Stimulated activated effector memory CD8-positive, alpha-beta T cell treated with anti-CD3 and anti-CD28 coated beads, Interleukin-12 subunit alpha, Interleukin-12 subunit beta, amount 100 ng/mL, for 72 hours (primary cell): ENCODE measurements around the gene ANKH.

ENCODE experiments used
- ATAC-seq: fragments of 150-1000 bp; cut with Tn5 transposase; 2 replicates; pipeline ENCODE4 v1.10.0; 2021
- DNase-seq, 2 donors: peaks; one replicate each; pipeline ENCODE4 v3.0.0; 2021 to 2022; ENCODE audit warnings: low spot score in 2 of 2
- H3K27ac Mint-ChIP-seq: one replicate; pipeline ENCODE4 v1.8.0; 2022; ENCODE audit warnings: mild to moderate bottlenecking, mixed read lengths
- H3K36me3 Mint-ChIP-seq: one replicate; pipeline ENCODE4 v1.8.0; 2022; ENCODE audit warnings: mild to moderate bottlenecking, mixed read lengths
- H3K4me1 Mint-ChIP-seq: one replicate; pipeline ENCODE4 v1.8.0; 2022; ENCODE audit warnings: mixed read lengths
- H3K4me3 Mint-ChIP-seq: one replicate; pipeline ENCODE4 v1.8.0; 2022; ENCODE audit warnings: mild to moderate bottlenecking, mixed read lengths
- H3K9me3 Mint-ChIP-seq: one replicate; pipeline ENCODE4 v1.8.0; 2022; ENCODE audit warnings: mixed read lengths

The ANKH gene

GRCh38 chr5:14873093-14873492 lies 1.5 kb upstream of the ANKH start:
- Mint-ChIP-seq H3K9me3 (no peaks in the 10 kb centered on the region), H3K36me3 (peaks cover 23% of the 10 kb centered on the region), H3K4me1 (peaks cover 24% of the 10 kb centered on the region), H3K27ac (peak overlapping the region; percentile 81), H3K4me3 (peak overlapping the region; percentile 93)
- DNase-seq = no peak
- ATAC-seq = no peak

DNA sequence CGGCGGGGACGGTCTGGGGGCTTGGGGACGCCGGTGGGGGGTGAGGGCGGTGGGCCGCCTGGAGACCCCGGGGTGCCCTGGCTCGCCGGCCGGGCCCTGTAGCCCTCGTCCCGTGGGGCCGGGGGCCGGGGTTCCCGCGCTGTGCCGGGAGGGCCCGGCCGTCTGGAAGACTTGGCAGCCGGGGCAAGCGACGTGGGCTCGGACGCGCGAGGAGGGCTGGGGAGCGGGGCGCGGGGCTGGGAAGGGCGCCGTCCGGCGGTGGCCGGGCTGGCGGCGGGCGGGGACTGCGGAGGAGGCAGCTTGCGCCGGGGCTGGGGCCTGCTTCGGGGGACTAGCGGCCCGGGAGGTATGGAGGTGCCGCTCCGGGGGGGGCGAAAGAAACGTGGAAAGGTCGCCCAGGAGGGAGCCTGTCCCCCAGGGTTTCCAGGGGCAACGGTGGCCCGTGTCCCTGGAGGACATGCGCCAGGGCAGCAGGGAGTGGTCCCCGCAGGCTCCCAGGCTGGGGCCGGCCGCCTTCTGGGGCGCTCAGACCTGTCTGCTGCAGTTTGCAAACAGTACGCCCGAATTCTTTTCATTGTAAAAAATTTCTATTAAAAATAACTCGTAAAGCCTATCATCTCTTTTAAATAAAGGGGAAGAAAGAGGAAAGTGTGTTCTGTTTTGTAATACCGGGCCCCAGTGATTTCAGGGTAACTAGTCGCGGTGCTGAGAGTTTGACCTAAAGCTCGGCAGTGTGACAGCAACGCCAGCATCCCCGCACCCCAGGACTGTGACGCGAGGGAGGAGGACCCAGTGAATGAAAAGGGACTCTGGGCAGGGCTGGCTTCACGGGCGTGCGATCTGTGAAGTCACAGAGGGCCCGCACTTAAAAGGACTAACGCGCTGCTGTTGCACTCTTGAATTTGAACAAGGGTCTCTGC lies 752 bp upstream of the ANKH start:
- DNase-seq (peak; percentile 26 to 85), ATAC-seq (peak; percentile 56)
- Mint-ChIP-seq H3K36me3 (peaks cover 29% of the 10 kb centered on the region), H3K27ac (peak overlapping the region; percentile 81), H3K9me3 (no peaks in the 10 kb centered on the region), H3K4me1 (peaks cover 28% of the 10 kb centered on the region), H3K4me3 (peak overlapping the region; percentile 93)

GRCh38 chr5:14870337-14871213 lies 1.0 kb downstream of the ANKH start:
- peak; percentile 21 to 65 for DNase-seq
- Mint-ChIP-seq H3K4me1 (peaks cover 41% of the 10 kb centered on the region), H3K27ac (peak overlapping the region; percentile 95), H3K9me3 (no peaks in the 10 kb centered on the region), H3K4me3 (peak overlapping the region; percentile 93), H3K36me3 (peaks cover 29% of the 10 kb centered on the region)
- peak; percentile 48 for ATAC-seq

DNA sequence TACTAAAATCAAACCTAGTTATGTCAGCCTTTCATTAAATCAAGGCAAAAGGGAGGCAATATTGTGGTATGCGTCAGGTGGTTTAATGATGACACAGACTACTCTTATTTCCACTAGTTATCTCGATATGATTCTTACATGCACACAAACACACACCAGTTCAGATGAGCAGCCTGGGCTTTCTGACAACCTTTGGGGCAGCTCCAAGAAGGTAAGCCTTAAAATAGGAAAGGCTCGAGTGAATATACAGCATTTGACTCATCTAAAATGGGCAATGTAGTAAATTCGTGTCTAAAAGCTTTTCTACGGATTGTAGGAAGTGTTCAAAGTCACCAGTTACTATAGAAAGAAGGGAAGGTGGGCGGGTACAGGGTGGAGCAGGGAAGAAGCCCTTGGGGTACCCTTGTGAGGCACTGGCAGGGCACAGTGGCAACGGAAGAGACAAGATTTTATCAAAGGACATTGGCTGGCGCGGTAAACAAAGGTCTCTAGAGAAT lies 1.9 kb downstream of the ANKH start:
- peak overlapping the region; percentile 95 for H3K27ac Mint-ChIP-seq
- ATAC-seq (peak; percentile 72), DNase-seq (peak; percentile 6 to 60)
- H3K4me3 Mint-ChIP-seq = peak overlapping the region; percentile 93
- H3K9me3 Mint-ChIP-seq = no peaks in the 10 kb centered on the region
- peaks cover 29% of the 10 kb centered on the region for H3K36me3 Mint-ChIP-seq
- peaks cover 42% of the 10 kb centered on the region for H3K4me1 Mint-ChIP-seq

DNA sequence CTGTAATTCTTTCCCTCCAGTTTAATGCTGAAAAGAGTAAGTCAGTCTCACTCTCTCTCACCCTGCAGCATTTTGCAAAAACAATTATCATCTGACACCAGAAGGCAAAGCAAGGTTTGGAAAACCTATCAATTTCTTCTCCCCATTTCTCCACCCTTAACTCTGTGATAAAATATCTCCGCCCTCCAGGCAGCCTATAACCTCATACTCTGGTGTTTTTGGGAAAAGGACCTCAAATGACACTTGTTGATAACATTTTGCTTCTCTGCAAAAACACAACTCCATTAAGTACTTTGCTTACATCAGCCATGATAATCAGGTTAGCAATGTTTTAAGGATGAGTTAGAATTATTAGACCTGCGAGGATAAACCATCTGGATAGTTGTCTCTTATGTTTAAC lies 2.3 kb downstream of the ANKH start:
- no peak for DNase-seq
- Mint-ChIP-seq H3K4me1 (peaks cover 44% of the 10 kb centered on the region), H3K9me3 (no peaks in the 10 kb centered on the region), H3K27ac (peak overlapping the region; percentile 95), H3K4me3 (peak overlapping the region; percentile 93), H3K36me3 (peaks cover 29% of the 10 kb centered on the region)
- ATAC-seq = no peak

DNA sequence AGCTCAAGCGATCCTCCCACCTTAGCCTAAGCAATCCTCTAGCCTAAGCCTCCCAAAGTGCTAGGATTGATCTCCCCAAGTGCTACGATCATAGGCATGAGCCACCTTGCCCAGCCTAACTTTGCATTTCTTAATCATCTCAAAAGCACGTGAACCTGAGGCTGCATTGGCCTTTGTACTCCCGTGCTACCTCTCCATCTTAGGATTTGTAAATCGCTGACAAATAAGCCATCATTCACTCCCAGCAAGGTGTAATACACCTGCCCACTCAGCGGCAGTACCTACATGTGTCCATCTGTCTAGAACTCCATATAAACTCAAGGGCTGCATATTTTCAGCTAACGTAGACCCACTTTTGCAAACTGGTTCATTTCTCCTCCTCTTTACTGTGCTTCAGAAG lies 2.8 kb downstream of the ANKH start:
- ATAC-seq = no peak
- Mint-ChIP-seq H3K4me3 (peak overlapping the region; percentile 93), H3K4me1 (peaks cover 49% of the 10 kb centered on the region), H3K27ac (no peak overlapping the region), H3K9me3 (no peaks in the 10 kb centered on the region), H3K36me3 (peaks cover 29% of the 10 kb centered on the region)
- no peak for DNase-seq

- H3K4me1 Mint-ChIP-seq = peaks cover 66% of the 10 kb centered on the region
- peaks cover 17% of the 10 kb centered on the region for H3K36me3 Mint-ChIP-seq
- no peaks in the 10 kb centered on the region for H3K9me3 Mint-ChIP-seq
- ATAC-seq = no peak
- H3K27ac Mint-ChIP-seq = no peak overlapping the region
- no peak for DNase-seq
- no peak overlapping the region for H3K4me3 Mint-ChIP-seq
Observed at GRCh38 chr5:14864181-14864812, 7.3 kb downstream of the ANKH start.

GRCh38 chr5:14863105-14863504 lies 8.5 kb downstream of the ANKH start:
- no peak for DNase-seq
- Mint-ChIP-seq H3K4me1 (peaks cover 61% of the 10 kb centered on the region), H3K27ac (no peak overlapping the region), H3K36me3 (peaks cover 10% of the 10 kb centered on the region), H3K4me3 (no peak overlapping the region), H3K9me3 (no peaks in the 10 kb centered on the region)
- ATAC-seq = no peak

GRCh38 chr5:14861123-14861765 lies 10.3 kb downstream of the ANKH start:
- Mint-ChIP-seq H3K27ac (peak overlapping the region; percentile 72), H3K36me3 (peaks cover 10% of the 10 kb centered on the region), H3K4me3 (no peak overlapping the region), H3K9me3 (no peaks in the 10 kb centered on the region), H3K4me1 (peaks cover 51% of the 10 kb centered on the region)
- ATAC-seq (no peak), DNase-seq (no peak)

DNA sequence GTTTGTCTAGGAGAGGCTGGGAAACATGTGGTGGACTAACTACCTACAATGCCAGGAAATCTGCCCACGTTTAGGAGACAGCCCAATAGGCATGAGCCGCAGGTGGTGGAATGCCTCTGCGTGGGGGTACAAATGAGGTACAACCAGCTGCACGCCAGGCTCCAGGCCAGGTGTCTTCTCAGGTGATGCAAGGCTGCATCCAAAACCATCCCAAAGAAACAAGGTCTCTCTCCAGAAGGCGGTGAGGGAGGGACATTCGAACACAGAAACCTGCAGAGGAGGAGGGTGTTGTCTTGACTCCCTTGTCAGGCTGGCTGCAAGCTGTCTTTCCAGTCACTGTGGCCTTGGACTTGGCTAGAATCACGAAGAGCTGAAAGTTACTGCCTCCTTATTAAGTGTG lies 11.6 kb downstream of the ANKH start:
- H3K9me3 Mint-ChIP-seq = no peaks in the 10 kb centered on the region
- H3K4me3 Mint-ChIP-seq = no peak overlapping the region
- H3K36me3 Mint-ChIP-seq = peaks cover 10% of the 10 kb centered on the region
- no peak for ATAC-seq
- peaks cover 47% of the 10 kb centered on the region for H3K4me1 Mint-ChIP-seq
- no peak for DNase-seq
- H3K27ac Mint-ChIP-seq = no peak overlapping the region

DNA sequence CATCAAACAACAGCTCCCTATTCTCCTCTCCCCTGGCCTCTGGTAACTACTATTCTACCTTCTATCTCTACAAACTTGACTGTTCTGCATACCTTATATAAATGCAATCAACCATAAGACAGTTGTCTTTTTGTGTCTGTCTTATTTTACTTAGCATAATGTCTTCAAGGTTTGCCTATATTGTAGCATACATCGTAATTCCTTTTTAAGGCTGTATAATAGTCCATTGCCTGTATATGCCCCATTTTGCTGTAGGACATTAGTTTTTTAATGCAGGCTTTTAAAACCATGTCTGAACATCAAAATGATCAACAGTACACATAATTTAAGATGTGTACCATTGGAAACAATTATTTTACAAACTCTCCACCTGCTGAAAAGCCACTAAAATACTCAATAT lies 12.4 kb downstream of the ANKH start:
- Mint-ChIP-seq H3K4me1 (peaks cover 49% of the 10 kb centered on the region), H3K27ac (no peak overlapping the region)
- ATAC-seq = no peak

GRCh38 chr5:14855366-14855765 lies 16.2 kb downstream of the ANKH start:
- H3K4me3 Mint-ChIP-seq = no peak overlapping the region
- H3K27ac Mint-ChIP-seq = no peak overlapping the region
- no peak for ATAC-seq
- DNase-seq = no peak
- H3K9me3 Mint-ChIP-seq = no peaks in the 10 kb centered on the region
- H3K36me3 Mint-ChIP-seq = peaks cover 18% of the 10 kb centered on the region
- H3K4me1 Mint-ChIP-seq = peaks cover 26% of the 10 kb centered on the region

More for the DNA sequence above, 12.4 kb downstream of the ANKH start:
- DNase-seq = no peak
- Mint-ChIP-seq H3K9me3 (no peaks in the 10 kb centered on the region), H3K4me3 (no peak overlapping the region), H3K36me3 (peaks cover 10% of the 10 kb centered on the region)

GRCh38 chr5:14854799-14855198 lies 16.8 kb downstream of the ANKH start:
- peaks cover 25% of the 10 kb centered on the region for H3K4me1 Mint-ChIP-seq
- H3K4me3 Mint-ChIP-seq = no peak overlapping the region
- DNase-seq = no peak
- peaks cover 21% of the 10 kb centered on the region for H3K36me3 Mint-ChIP-seq
- no peaks in the 10 kb centered on the region for H3K9me3 Mint-ChIP-seq
- ATAC-seq = no peak
- no peak overlapping the region for H3K27ac Mint-ChIP-seq

GRCh38 chr5:14853685-14854084 lies 17.9 kb downstream of the ANKH start:
- H3K36me3 Mint-ChIP-seq = peaks cover 31% of the 10 kb centered on the region
- ATAC-seq = no peak
- H3K4me1 Mint-ChIP-seq = peaks cover 20% of the 10 kb centered on the region
- H3K9me3 Mint-ChIP-seq = no peaks in the 10 kb centered on the region
- no peak overlapping the region for H3K27ac Mint-ChIP-seq
- DNase-seq = no peak
- no peak overlapping the region for H3K4me3 Mint-ChIP-seq
